GM06990 (cell line): ENCODE results near the gene STC2.

Source experiments
- DNase-seq: peaks from one replicate; pipeline ENCODE4 v3.0.0-alpha.2; 2011; ENCODE audit not compliant: insufficient read length; ENCODE audit errors: extremely low read depth
- H3K27me3 ChIP-seq: replicated peaks from 2 replicates; pipeline ENCODE4 v1.6.0; 2011; ENCODE audit warnings: low read length; ENCODE audit not compliant: control insufficient read depth, insufficient read depth
- H3K36me3 ChIP-seq: 2 replicates; pipeline ENCODE4 v1.5.1; 2011; ENCODE audit warnings: low read length; ENCODE audit not compliant: control insufficient read depth, insufficient read depth
- H3K4me3 ChIP-seq: replicated peaks from 2 replicates; pipeline ENCODE4 v1.5.1; 2011; ENCODE audit warnings: low read depth, mild to moderate bottlenecking, control low read depth, low read length
- CTCF ChIP-seq: IDR thresholded peaks from 2 replicates; pipeline ENCODE4 v1.5.1; 2011; ENCODE audit warnings: low read length, control low read depth, mild to moderate bottlenecking, inconsistent platforms; ENCODE audit not compliant: insufficient read depth, poor library complexity, severe bottlenecking

STC2 gene

GRCh38 chr5:173320259-173320658 lies 8.0 kb downstream of the STC2 start:
- Histone ChIP-seq H3K36me3 (peaks cover 1% of the 10 kb centered on the region), H3K4me3 (no peak overlapping the region), H3K27me3 (no peaks in the 10 kb centered on the region)
- no peak for DNase-seq
- peak; percentile 25 for TF ChIP-seq CTCF

- no peak for TF ChIP-seq CTCF
- peaks cover 1% of the 10 kb centered on the region for H3K36me3 ChIP-seq
- H3K27me3 ChIP-seq: no peaks in the 10 kb centered on the region
- no peak overlapping the region for H3K4me3 ChIP-seq
- DNase-seq: no peak
These were observed 8.6 kb downstream of the STC2 start for GRCh38 chr5:173319646-173320045.

- Histone ChIP-seq H3K4me3 (no peak overlapping the region), H3K36me3 (peaks cover 1% of the 10 kb centered on the region), H3K27me3 (no peaks in the 10 kb centered on the region)
- no peak for TF ChIP-seq CTCF
- no peak for DNase-seq
These were observed 9.2 kb downstream of the STC2 start for GRCh38 chr5:173318881-173319620.

GRCh38 chr5:173318330-173318729 lies 9.9 kb downstream of the STC2 start:
- Histone ChIP-seq H3K27me3 (no peaks in the 10 kb centered on the region), H3K4me3 (no peak overlapping the region), H3K36me3 (peaks cover 1% of the 10 kb centered on the region)
- no peak for DNase-seq
- TF ChIP-seq CTCF: no peak

- TF ChIP-seq CTCF: no peak
- no peaks in the 10 kb centered on the region for H3K27me3 ChIP-seq
- peaks cover 1% of the 10 kb centered on the region for H3K36me3 ChIP-seq
- DNase-seq: no peak
- no peak overlapping the region for H3K4me3 ChIP-seq
These were observed 10.4 kb downstream of the STC2 start for GRCh38 chr5:173317852-173318251.
